ENCODE data around the gene LRRC4B. TPM values are rescaled to one million over a fixed set of nuclear protein-coding genes. Genes with fewer than 3 reads are reported as not detected.

Gene LRRC4B
- total and polyA plus RNA-seq, 11 donors, result 0.35 to 2.4 (median 0.97) TPM

- Histone ChIP-seq H3K27ac (no peak overlapping the region), H3K9me3 (no peaks in the 10 kb centered on the region), H3K36me3 (no peaks in the 10 kb centered on the region), H3K27me3 (peaks cover 0 to 8% (median 0%) of the 10 kb centered on the region in 9 donors), H3K4me1 (peaks cover 0 to 13% (median 8%) of the 10 kb centered on the region in 12 donors), H3K4me3 (no peak overlapping the region)
- TF ChIP-seq CTCF (IDR thresholded peaks at IDR 0.05), result no peak
- TF ChIP-seq POLR2A (IDR thresholded peaks at IDR 0.05), result no peak
- intact Hi-C loops (cut with DNase I), result loop anchor here in 2 of 10 donors (5.0 to 10.0 kb wide), 2 partner anchors 137 to 490 kb away; partner anchors contain the start of genes NR1H2 (in 1 of the 2), VRK3 (in 1 of the 2) and ZNF473 (in 1 of the 2)
- no peak for ATAC-seq
- 53 to 58% (median 57%) methylated on average over 34 to 38 of the region's 38 CpGs for WGBS, 4 donors
- peak in 1 of 5 donors; percentile 43 for DNase-seq
These were observed 53.7 kb downstream of the LRRC4B start for GRCh38 chr19:50514346-50515167.

- DNase-seq (peak in 1 of 5 donors; percentile 21), ATAC-seq (no peak)
- intact Hi-C loops (cut with DNase I), result loop anchor here in 2 of 10 donors (5.0 to 10.0 kb wide), 2 partner anchors 137 to 489 kb away; partner anchors contain the start of genes NR1H2 (in 1 of the 2), VRK3 (in 1 of the 2) and ZNF473 (in 1 of the 2)
- H3K9me3 ChIP-seq, result no peaks in the 10 kb centered on the region
- peaks cover 0 to 8% (median 0%) of the 10 kb centered on the region in 9 donors for H3K27me3 ChIP-seq
- WGBS, 4 donors, result 48 to 62% (median 54%) methylated on average over 14 to 22 of the region's 22 CpGs
- H3K4me1 ChIP-seq, result peaks cover 0 to 18% (median 8%) of the 10 kb centered on the region in 12 donors
- no peaks in the 10 kb centered on the region for H3K36me3 ChIP-seq
- no peak within 1 kb of the TSS for H3K27ac ChIP-seq
- no peak within 1 kb of the TSS for H3K4me3 ChIP-seq
- no peak for TF ChIP-seq POLR2A (IDR thresholded peaks at IDR 0.05)
- TF ChIP-seq CTCF (IDR thresholded peaks at IDR 0.05), result no peak
These were observed 54.4 kb downstream of the LRRC4B start, which contains the start of gene ASPDH for GRCh38 chr19:50513746-50514345. ASPDH (minus strand) TSS chr19:50513913; CDS start chr19:50513823, 90 bp downstream.

GRCh38 chr19:50512999-50513745 is 55.1 kb downstream of the LRRC4B start:
- H3K9me3 ChIP-seq, result no peaks in the 10 kb centered on the region
- no peak for TF ChIP-seq CTCF (IDR thresholded peaks at IDR 0.05)
- TF ChIP-seq POLR2A (IDR thresholded peaks at IDR 0.05), result no peak
- H3K27me3 ChIP-seq, result peaks cover 0 to 8% (median 0%) of the 10 kb centered on the region in 9 donors
- WGBS, 4 donors, result 61 to 74% (median 70%) methylated on average over 12 of the region's 12 CpGs
- H3K4me1 ChIP-seq, result peaks cover 0 to 20% (median 8%) of the 10 kb centered on the region in 12 donors
- no peak overlapping the region for H3K27ac ChIP-seq
- ATAC-seq (no peak), DNase-seq (peak in 1 of 5 donors; percentile 14)
- H3K36me3 ChIP-seq, result no peaks in the 10 kb centered on the region
- H3K4me3 ChIP-seq, result no peak overlapping the region
- intact Hi-C loops (cut with DNase I), result loop anchor here in 2 of 10 donors (5.0 to 10.0 kb wide), 2 partner anchors 136 to 488 kb away; partner anchors contain the start of genes NR1H2 (in 1 of the 2), VRK3 (in 1 of the 2) and ZNF473 (in 1 of the 2)

All from heart left ventricle (tissue), 16 donors.